Stimulated activated CD4-positive, alpha-beta T cell treated with anti-CD3 and anti-CD28 coated beads, Interleukin-1b, Interleukin-23, amount 100 ng/mL, for 24 hours (primary cell): ENCODE data around the gene PPP1R16B.

Experiments
- DNase-seq, 4 experiments: peaks; one replicate each; pipeline ENCODE4 v3.0.0-alpha.2; 2020; ENCODE audit warnings: low read depth in 4 of 4, low spot score in 1 of 4

The PPP1R16B gene

DNA sequence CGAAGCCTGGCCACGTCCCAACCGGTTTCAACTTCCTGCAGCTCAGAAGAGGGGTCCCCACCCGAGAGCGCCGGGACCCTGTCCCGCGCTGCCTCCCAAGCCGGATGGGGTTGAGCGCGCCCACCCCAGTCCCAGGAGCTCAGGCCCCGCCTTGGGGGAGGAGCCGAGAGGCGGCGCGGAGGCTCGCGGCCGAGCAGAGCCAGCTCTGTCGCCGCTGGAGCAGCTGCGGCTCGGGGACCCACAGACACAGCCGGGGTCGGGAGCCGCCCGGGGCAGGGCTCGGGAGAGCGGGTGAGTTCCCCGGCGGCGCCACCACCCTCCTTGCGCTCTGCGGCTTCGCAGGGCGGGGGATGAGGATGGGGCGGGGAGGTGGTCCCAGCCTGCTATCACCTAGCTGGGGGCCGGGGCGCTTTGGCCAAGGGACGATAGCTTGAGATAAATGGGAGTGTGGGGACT lies at the start of gene PPP1R16B:
Gene PPP1R16B (plus strand): TSS at position 196 of the 456 bp plus-strand sequence. CDS start 30,229 bp downstream, outside the sequence.
- DNase-seq: peak; percentile 35 to 74 (median 61)

GRCh38 chr20:38757145-38757775 lies 48.2 kb upstream of the PPP1R16B start:
- no peak for DNase-seq

DNA sequence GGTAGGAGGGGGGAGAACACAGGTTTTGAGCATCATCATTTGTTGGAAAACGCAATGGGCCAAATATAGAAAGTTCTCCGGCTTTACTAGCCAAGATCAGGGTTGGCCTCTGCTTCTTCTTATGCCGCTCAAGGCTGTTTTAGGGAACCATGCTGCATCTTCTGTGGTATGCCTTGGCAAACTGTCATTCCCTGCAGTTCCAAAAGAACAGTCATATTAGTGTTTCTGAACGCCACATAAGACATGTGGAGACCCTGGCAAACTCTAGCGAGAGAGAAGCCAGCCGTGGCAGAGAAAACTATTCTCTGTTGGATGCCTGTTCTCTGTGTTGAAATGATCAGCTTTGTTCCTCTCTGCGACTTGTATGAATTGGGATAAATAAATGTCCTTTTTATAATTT lies 46.4 kb upstream of the PPP1R16B start:
- no peak for DNase-seq

- DNase-seq: no peak
Measured at GRCh38 chr20:38760978-38761377, 44.5 kb upstream of the PPP1R16B start.

GRCh38 chr20:38762174-38762573 lies 43.3 kb upstream of the PPP1R16B start:
- no peak for DNase-seq

DNA sequence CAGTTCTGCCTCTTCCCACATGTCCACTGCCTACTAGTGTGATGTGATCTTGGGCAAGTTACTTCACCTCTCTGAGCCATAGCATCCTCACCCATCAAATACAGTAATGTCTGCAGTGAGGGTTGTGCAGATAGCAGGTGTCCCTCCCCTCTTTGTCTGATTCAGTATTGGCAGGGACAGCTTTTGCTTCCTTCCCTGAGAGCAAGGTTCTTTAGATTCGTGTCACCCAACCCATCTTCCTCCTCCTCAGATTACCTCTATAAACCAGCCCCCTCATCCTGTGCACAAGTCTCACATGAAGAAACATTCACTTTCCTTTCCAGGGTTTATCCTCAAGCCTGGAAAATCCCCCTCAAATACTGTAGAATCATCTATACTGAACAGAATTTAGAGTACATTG lies 41.9 kb upstream of the PPP1R16B start:
- no peak for DNase-seq

DNA sequence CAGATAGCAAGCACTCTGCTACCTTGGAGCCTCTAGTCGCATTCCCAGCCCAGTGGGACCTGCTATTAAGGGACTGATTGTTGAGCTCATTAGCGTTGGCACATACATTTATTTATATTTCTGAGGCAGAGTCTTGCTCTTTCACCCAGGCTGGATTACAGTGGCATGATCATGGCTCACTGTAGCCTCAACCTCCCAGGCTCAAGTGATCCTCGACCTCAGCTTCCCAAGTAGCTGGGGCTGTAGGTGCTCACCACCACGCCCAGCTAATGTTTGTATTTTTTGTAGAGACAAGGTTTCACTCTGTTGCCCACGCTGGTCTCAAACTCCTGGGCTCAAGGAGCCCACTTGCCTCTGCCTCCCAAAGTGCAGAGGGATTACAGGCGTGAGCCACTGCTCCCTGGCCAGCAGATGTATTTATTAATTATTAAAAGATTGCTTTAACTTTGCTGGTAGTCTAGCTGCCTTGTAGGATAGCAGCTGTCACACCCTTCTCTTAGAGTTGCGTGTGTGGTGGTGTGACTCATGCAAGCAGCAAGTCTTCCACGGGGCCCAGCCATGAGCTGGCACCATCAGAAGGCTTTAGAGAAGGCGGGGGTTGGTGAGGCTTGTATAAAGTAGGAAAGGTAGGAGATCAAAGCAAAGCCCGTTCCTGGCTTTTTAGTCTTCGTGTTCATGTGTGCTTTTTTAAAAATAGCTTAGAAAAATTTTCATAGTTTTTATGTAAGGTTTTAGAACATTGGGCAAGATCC lies 40.8 kb upstream of the PPP1R16B start:
- DNase-seq: peak in 3 of 4 experiments; percentile 24 to 52 (median 51)

GRCh38 chr20:38766071-38766470 lies 39.4 kb upstream of the PPP1R16B start:
- DNase-seq: no peak

DNA sequence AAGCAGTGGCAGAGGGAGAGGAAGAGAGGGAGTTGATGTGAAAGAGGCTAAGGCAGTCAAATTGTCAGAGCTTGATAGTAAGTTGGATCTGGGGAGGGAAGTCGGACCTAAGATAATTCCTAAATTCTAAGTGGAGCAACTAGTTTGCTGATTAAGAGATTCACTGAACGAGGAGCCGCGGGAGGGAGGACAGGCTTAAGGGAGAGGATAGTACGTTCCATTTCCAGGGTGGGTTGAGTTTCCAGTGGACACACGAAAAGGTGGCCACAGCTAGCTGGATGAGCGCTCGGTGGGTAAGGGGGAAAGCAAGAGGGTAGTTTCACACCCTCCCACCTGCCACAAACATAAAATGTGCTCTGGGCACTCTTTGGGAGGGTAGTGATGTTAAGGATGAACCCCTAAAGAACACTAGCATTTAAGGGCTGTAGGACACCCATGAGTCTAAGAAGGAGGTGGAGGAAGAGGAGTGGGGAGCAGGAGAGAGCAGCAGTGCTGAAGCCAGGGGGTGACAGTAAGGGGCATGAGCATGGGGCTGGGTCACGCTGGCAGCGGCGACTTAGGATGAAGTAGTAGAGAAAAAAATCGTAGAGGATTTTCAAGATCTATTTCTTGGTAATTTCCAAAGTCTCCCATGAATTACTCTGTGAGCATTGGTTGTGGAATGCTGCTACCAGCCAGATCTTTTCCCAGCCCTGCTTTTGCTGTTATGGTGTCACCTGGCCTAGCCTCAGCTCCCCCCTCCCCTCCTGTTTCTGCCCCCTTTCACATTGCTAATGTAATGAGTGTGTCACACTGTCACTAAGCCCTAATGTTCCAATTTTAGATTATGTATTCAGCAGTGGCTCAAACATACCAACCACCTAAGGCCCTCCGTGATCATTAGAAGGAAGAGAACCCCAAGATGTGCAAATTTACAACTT lies 35.9 kb upstream of the PPP1R16B start:
- DNase-seq: no peak

- no peak for DNase-seq
Measured at GRCh38 chr20:38770546-38770945, 35.0 kb upstream of the PPP1R16B start.

- DNase-seq: no peak
Measured at GRCh38 chr20:38770970-38771369, 34.5 kb upstream of the PPP1R16B start.

- DNase-seq: no peak
Measured at GRCh38 chr20:38771621-38772020, 33.9 kb upstream of the PPP1R16B start.

GRCh38 chr20:38774167-38774566 lies 31.3 kb upstream of the PPP1R16B start:
- DNase-seq: no peak

GRCh38 chr20:38776363-38776762 lies 29.1 kb upstream of the PPP1R16B start:
- no peak for DNase-seq

DNA sequence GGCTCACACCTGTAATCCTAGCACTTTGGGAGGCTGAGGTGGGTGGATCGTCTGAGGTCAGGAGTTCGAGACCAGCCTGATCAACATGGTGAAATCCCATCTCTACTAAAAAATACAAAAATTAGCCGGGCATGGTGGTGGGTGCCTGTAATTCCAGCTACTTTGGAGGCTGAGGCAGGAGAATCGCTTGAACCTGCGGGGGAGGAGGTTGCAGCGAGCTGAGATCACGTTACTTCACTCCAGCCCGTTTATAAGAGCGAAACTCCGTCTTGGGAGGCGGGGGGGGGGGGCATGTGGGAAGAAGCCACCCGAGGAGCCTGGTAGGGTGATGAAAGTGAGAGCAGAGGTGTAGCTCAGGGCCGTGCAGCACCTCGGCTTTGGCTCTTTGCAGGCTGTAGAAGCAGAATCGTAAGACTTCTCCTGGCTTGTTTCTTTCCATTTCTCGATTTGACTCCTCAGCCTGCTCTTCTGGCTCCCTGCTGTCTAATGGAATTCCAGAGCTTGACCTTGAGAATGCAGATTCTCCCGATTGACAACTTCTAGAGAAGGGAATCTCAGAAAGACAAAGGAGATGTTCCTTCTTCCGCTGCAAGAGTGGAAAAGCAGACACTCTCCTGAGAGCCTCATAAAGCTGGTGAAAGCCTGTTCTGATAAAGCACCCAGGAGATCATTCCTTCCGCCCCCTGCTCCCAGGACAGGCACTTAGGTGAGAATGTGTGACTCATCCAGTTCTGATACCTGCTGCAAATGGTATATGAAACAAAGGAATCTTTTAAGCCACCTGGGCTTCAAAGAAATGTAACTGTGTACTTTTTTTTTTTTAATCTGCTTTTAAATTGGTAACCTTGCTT lies 26.0 kb upstream of the PPP1R16B start:
- no peak for DNase-seq

GRCh38 chr20:38782275-38782674 lies 23.2 kb upstream of the PPP1R16B start:
- no peak for DNase-seq

- no peak for DNase-seq
Measured at GRCh38 chr20:38787870-38788269, 17.6 kb upstream of the PPP1R16B start.

GRCh38 chr20:38789503-38790199 lies 15.8 kb upstream of the PPP1R16B start:
- no peak for DNase-seq

GRCh38 chr20:38790200-38791053 lies 15.1 kb upstream of the PPP1R16B start:
- DNase-seq: peak in 1 of 4 experiments; percentile 30
